Activated CD8-positive, alpha-beta T cell treated with anti-CD3 and anti-CD28 coated beads for 36 hours (primary cell): ENCODE measurements around the gene PHF5A. TPM values are rescaled to one million over a fixed set of nuclear protein-coding genes. Genes with fewer than 3 reads are reported as not detected.
"Not testable (repeated sequence)": the region's sequence is repeated elsewhere in the genome, so short reads cannot be mapped to it uniquely, and the experiment has no call there.

Source experiments
- ATAC-seq: fragments of 200-7000 bp; cut with Tn5 transposase; one replicate; pipeline ENCODE4 v1.10.0; 2021; ENCODE audit warnings: mild to moderate bottlenecking, moderate library complexity
- CTCF ChIA-PET: fragments of 350-600 bp; sonication (Branson Sonifier 250); formaldehyde crosslinking; loops from one replicate; lab custom pipeline; 2021; ENCODE audit warnings: antibody characterized with exemption; lab: Charles Lee
- POLR2A ChIA-PET: fragments of 350-600 bp; sonication (Branson Sonifier 250); formaldehyde crosslinking; loops from one replicate; lab custom pipeline; 2021; ENCODE audit warnings: antibody characterized with exemption; lab: Charles Lee
- DNase-seq: peaks from one replicate; pipeline ENCODE4 v3.0.0-alpha.2; 2020
- H3K27ac Mint-ChIP-seq: one replicate; pipeline ENCODE4 v1.8.0; 2021; ENCODE audit warnings: mild to moderate bottlenecking, mixed read lengths
- H3K27me3 Mint-ChIP-seq: one replicate; pipeline ENCODE4 v1.8.0; 2021; ENCODE audit warnings: mixed read lengths
- H3K36me3 Mint-ChIP-seq: one replicate; pipeline ENCODE4 v1.8.0; 2021; ENCODE audit warnings: low read depth, mixed read lengths
- H3K4me1 Mint-ChIP-seq: one replicate; pipeline ENCODE4 v1.8.0; 2021; ENCODE audit warnings: low read depth, mixed read lengths
- H3K4me3 Mint-ChIP-seq: one replicate; pipeline ENCODE4 v1.8.0; 2021; ENCODE audit warnings: mild to moderate bottlenecking, moderate library complexity, mixed read lengths
- H3K9me3 Mint-ChIP-seq: one replicate; pipeline ENCODE4 v1.8.0; 2021; ENCODE audit warnings: mixed read lengths
- intact Hi-C: fragments of 100-400 bp; cut with micrococcal nuclease; formaldehyde crosslinking; loops from one replicate; pipeline ENCODE4 v1.10.0; 2022
- total RNA-seq, 2 experiments: library from RNA; stranded (reverse); gene quantifications; one replicate each; pipeline ENCODE4 v1.2.3, GENCODE V29; 2021
- TF ChIP-seq, protein P1 (sequence below): fragments of 200-600 bp; IDR thresholded peaks from one replicate; pipeline ENCODE4 v1.8.0; 2022; ENCODE audit warnings: antibody characterized with exemption, mild to moderate bottlenecking

The PHF5A gene
- total RNA-seq, 2 experiments from 2014 or later = 65.2 to 70.4 TPM

DNA sequence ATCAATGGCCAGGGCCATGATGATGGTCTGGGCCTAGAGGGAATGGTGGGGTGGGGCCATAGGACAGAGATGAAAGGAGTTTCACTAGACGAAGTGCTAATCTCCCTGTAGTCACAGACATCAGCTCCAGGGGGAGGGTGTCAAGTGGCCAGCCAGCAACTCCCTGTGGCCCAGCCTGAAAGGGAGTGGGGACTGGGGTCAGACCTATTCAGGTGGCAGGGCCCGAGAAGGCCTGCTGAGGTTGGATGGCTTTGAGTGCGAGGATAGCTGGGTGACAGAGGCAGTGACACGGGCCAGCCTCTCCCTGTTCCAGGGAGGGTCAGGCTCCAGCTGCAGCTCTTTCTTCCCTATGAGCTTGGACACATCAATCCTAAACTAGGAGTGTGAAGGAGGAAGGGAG, 32.9 kb downstream of the PHF5A start:
- TF ChIP-seq, protein P1, sequence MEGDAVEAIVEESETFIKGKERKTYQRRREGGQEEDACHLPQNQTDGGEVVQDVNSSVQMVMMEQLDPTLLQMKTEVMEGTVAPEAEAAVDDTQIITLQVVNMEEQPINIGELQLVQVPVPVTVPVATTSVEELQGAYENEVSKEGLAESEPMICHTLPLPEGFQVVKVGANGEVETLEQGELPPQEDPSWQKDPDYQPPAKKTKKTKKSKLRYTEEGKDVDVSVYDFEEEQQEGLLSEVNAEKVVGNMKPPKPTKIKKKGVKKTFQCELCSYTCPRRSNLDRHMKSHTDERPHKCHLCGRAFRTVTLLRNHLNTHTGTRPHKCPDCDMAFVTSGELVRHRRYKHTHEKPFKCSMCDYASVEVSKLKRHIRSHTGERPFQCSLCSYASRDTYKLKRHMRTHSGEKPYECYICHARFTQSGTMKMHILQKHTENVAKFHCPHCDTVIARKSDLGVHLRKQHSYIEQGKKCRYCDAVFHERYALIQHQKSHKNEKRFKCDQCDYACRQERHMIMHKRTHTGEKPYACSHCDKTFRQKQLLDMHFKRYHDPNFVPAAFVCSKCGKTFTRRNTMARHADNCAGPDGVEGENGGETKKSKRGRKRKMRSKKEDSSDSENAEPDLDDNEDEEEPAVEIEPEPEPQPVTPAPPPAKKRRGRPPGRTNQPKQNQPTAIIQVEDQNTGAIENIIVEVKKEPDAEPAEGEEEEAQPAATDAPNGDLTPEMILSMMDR = no peak
- Mint-ChIP-seq H3K9me3 (no peaks in the 10 kb centered on the region), H3K4me3 (no peak overlapping the region), H3K27ac (no peak overlapping the region), H3K36me3 (peaks cover 23% of the 10 kb centered on the region), H3K4me1 (peaks cover 18% of the 10 kb centered on the region), H3K27me3 (no peaks in the 10 kb centered on the region)
- ChIA-PET CTCF (no interaction called here), POLR2A (interaction anchor here (1.9 to 3.6 kb wide), 2 partner anchors 11 to 23 kb away, joined by 6 to 23 read pairs; partner anchors contain the start of gene TOB2)
- intact Hi-C loops = no loop called here
- no peak for DNase-seq
- no peak for ATAC-seq

DNA sequence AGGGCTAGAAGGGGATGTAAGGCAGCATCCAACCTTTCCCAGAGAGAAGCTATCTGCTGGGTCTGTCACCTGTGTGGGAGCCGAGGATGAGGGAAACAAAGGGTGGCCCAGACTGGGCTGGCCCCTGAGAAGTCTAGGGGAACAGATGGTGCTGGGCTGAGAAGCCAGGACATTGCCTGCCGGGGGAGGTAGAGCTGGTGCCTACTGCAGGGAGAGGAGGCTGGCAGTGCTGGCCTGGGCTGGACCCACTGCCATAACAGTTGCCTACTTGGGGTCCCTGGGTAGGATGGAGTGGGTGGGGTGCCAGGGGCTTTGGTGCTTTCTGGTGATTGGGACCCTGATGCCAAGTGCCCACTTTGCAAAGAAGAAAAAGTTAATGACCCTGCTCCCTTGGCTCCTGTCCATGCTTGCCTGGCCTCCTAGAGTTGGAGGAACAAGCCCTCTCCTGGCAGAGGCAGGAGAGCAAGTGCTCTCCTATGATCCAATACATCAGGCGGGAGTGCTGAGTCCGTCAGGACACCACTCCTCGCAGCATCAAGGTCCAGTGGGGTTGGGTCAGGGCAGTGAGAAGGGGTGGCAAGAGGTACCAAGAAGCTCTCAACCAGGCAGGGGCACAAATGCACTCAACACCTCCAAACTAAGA, 34.0 kb downstream of the PHF5A start:
- H3K27ac Mint-ChIP-seq = peak overlapping the region; percentile 23

DNA sequence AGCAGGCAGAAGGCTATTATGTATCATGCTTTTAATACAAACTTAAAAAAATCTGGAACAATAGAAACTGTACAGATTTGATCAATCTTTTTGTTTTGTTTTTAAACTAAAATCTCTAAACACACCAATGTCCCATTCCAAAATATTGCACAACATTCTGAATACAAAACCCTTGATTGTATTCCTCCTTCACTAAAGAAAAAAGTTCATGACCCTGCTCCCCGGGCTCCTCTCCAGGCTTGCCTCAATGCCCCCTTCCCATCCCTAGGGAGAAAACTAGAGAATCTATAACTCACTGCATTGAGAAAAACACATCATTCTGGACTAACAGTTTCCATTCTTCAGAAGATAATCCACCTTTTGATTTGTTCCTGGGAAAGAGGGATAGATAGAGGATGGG, 35.0 kb downstream of the PHF5A start:
- POLR2A ChIA-PET, H3K4me1 Mint-ChIP-seq, H3K27ac Mint-ChIP-seq, intact Hi-C loops, H3K4me3 Mint-ChIP-seq, DNase-seq, CTCF ChIA-PET, H3K9me3 Mint-ChIP-seq, ATAC-seq, H3K27me3 Mint-ChIP-seq: not testable (repeated sequence)
- H3K36me3 Mint-ChIP-seq = peaks cover 24% of the 10 kb centered on the region

More for the DNA sequence above, 34.0 kb downstream of the PHF5A start:
- CTCF ChIA-PET, intact Hi-C loops, H3K4me3 Mint-ChIP-seq, DNase-seq, ATAC-seq, H3K27me3 Mint-ChIP-seq, H3K9me3 Mint-ChIP-seq: not testable (repeated sequence)
- Mint-ChIP-seq H3K4me1 (peaks cover 16% of the 10 kb centered on the region), H3K36me3 (peaks cover 24% of the 10 kb centered on the region)
- POLR2A ChIA-PET = interaction anchor here (1.0 to 3.6 kb wide), 2 partner anchors 9 to 12 kb away, joined by 4 to 23 read pairs; partner anchors contain the start of gene TOB2

DNA sequence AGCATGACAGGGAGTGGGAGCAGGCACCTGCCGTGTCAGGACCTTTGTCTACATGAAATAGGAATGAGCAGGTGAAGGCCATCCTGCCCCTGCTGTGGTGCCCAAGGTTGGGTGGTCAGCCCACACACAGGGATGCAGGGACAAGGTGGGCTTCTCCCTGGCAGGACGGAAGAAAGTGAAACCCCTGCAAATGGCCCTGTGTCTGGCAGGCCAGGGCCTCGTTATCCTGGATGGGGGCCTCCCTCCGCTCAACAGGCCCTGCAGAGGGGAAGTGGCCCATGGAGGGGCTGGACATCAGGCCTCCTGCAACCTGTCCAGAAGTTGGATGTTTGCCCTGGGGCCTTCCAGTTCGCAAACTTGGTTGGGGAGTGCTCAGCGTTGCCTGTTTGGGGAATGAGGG, 36.8 kb downstream of the PHF5A start:
- peaks cover 11% of the 10 kb centered on the region for H3K4me1 Mint-ChIP-seq
- intact Hi-C loops = no loop called here
- ChIA-PET CTCF (no interaction called here), POLR2A (no interaction called here)
- H3K27ac Mint-ChIP-seq = no peak overlapping the region
- TF ChIP-seq, protein P1 = no peak
- no peak for ATAC-seq
- no peaks in the 10 kb centered on the region for H3K27me3 Mint-ChIP-seq
- H3K9me3 Mint-ChIP-seq = no peaks in the 10 kb centered on the region
- DNase-seq = no peak
- H3K36me3 Mint-ChIP-seq = peaks cover 21% of the 10 kb centered on the region
- H3K4me3 Mint-ChIP-seq = no peak overlapping the region

DNA sequence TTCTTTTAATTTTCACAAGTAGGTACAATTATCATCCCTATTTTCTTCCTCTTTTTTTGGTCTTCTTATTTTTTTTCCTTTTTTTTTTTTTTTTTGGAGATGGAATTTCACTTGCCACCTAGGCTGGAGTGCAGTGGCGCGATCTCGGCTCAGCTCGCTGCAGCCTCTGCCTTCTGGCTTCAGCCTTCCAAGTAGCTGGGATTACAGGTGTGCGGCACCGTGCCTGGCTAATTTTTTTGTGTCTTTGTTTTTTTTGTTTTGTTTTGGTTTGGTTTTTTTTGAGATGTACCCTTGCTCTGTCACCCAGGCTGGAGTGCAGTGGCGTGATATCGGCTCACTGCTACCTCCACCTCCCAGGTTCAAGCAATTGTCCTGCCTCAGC, 38.5 kb downstream of the PHF5A start:
- no peak overlapping the region for H3K4me3 Mint-ChIP-seq
- peaks cover 15% of the 10 kb centered on the region for H3K4me1 Mint-ChIP-seq
- ChIA-PET POLR2A (interaction anchor here (0.6 kb wide), 1 partner anchor 72 kb away, joined by 4 read pairs; no protein-coding TSS in a partner anchor), CTCF (interaction anchor here (1.9 kb wide), 1 partner anchor 26 kb away, joined by 7 read pairs; no protein-coding TSS in a partner anchor)
- H3K27me3 Mint-ChIP-seq = no peaks in the 10 kb centered on the region
- ATAC-seq (no peak), DNase-seq (no peak)
- intact Hi-C loops = no loop called here
- H3K9me3 Mint-ChIP-seq = no peaks in the 10 kb centered on the region
- peaks cover 22% of the 10 kb centered on the region for H3K36me3 Mint-ChIP-seq
- H3K27ac Mint-ChIP-seq = no peak overlapping the region
- TF ChIP-seq, protein P1 = no peak

DNA sequence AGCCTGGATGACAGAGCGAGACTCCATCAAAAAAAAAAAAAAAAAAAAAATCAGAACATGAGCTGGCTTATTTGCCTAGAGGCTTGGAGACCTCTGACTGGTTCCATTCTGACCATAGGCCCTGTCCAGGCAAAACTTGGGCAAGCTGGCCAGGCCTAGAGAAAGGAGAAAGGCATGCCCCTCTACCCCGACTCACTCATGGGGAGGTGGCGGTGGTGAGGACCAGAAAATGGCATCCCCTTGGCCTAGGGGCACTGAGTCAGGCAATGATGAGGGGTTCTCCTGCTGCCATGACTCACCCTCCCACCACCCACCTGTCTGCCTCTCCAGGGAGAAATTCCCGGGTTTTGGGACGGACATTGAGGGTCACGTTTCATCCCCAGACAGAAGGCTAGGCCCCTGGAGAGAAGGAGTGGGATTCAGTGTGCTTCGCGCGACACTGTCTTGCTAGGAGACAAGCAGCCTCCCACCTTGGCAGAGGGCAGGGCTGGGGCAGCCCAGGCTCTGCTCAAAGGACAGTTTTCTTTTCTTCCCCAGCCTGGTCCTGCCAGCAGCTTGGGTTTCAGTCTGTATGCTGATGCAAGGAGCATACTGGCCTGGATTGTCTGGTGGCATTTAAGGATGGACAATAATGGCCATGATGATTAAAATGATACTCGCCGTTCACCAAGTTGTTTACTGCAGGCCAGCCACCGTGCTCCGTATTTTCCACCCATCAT, 39.1 kb downstream of the PHF5A start:
- intact Hi-C loops = no loop called here
- ATAC-seq = no peak
- POLR2A ChIA-PET = interaction anchor here (0.6 kb wide), 1 partner anchor 72 kb away, joined by 4 read pairs; no protein-coding TSS in a partner anchor
- no peak overlapping the region for H3K4me3 Mint-ChIP-seq
- no peak for DNase-seq
- no peak overlapping the region for H3K27ac Mint-ChIP-seq
- H3K9me3 Mint-ChIP-seq = no peaks in the 10 kb centered on the region
- H3K36me3 Mint-ChIP-seq = peaks cover 22% of the 10 kb centered on the region
- peaks cover 15% of the 10 kb centered on the region for H3K4me1 Mint-ChIP-seq
- TF ChIP-seq, protein P1 = no peak
- CTCF ChIA-PET = interaction anchor here (1.9 kb wide), 1 partner anchor 26 kb away, joined by 7 read pairs; no protein-coding TSS in a partner anchor
- no peaks in the 10 kb centered on the region for H3K27me3 Mint-ChIP-seq
